ENCODE results near the gene OCA2.
"Not testable (repeated sequence)": the region's sequence is repeated elsewhere in the genome, so short reads cannot be mapped to it uniquely, and the experiment has no call there.

OCA2 gene

GRCh38 chr15:27956285-27956684 lies 142.8 kb downstream of the OCA2 start:
- no peak overlapping the region for H3K27ac ChIP-seq (ENCODE audit: insufficient read depth, low read depth, low read length, poor library complexity, severe bottlenecking)
- no peaks in the 10 kb centered on the region for H3K9me3 ChIP-seq (ENCODE audit: control insufficient read depth, low read length)
- no peak overlapping the region for H3K4me3 ChIP-seq (ENCODE audit: insufficient read depth, low read depth, low read length)
- H3K27me3 ChIP-seq (ENCODE audit: control insufficient read depth, insufficient read depth, low read length, poor library complexity, severe bottlenecking), result no peaks in the 10 kb centered on the region
- no peaks in the 10 kb centered on the region for H3K36me3 ChIP-seq (ENCODE audit: control insufficient read depth, insufficient read depth, low read length)
- H3K4me1 ChIP-seq (ENCODE audit: control insufficient read depth, insufficient read depth, low read length), result peaks cover 5% of the 10 kb centered on the region
- WGBS, 2 experiments, result 90 to 91% methylated on average over 8 of the region's 8 CpGs

GRCh38 chr15:27955087-27955486 lies 144.0 kb downstream of the OCA2 start:
- Histone ChIP-seq H3K27ac (ENCODE audit: insufficient read depth, low read depth, low read length, poor library complexity, severe bottlenecking) (no peak overlapping the region), H3K9me3 (ENCODE audit: control insufficient read depth, low read length) (no peaks in the 10 kb centered on the region), H3K4me1 (ENCODE audit: control insufficient read depth, insufficient read depth, low read length) (peaks cover 5% of the 10 kb centered on the region), H3K36me3 (ENCODE audit: control insufficient read depth, insufficient read depth, low read length) (no peaks in the 10 kb centered on the region), H3K27me3 (ENCODE audit: control insufficient read depth, insufficient read depth, low read length, poor library complexity, severe bottlenecking) (no peaks in the 10 kb centered on the region), H3K4me3 (ENCODE audit: insufficient read depth, low read depth, low read length) (no peak overlapping the region)
- WGBS, 2 experiments, result 91 to 96% methylated on average over 10 of the region's 10 CpGs

- WGBS, 2 experiments, result 94 to 95% methylated on average over 6 of the region's 6 CpGs
- H3K27me3 ChIP-seq (ENCODE audit: control insufficient read depth, insufficient read depth, low read length, poor library complexity, severe bottlenecking); H3K4me3 ChIP-seq (ENCODE audit: insufficient read depth, low read depth, low read length); H3K27ac ChIP-seq (ENCODE audit: insufficient read depth, low read depth, low read length, poor library complexity, severe bottlenecking); H3K4me1 ChIP-seq (ENCODE audit: control insufficient read depth, insufficient read depth, low read length); H3K36me3 ChIP-seq (ENCODE audit: control insufficient read depth, insufficient read depth, low read length); H3K9me3 ChIP-seq (ENCODE audit: control insufficient read depth, low read length): not testable (repeated sequence)
These were observed 146.5 kb downstream of the OCA2 start for GRCh38 chr15:27952593-27952992.

GRCh38 chr15:27951191-27951890 lies 147.8 kb downstream of the OCA2 start:
- WGBS, 2 experiments, result 94 to 95% methylated on average over 13 of the region's 13 CpGs
- H3K4me1 ChIP-seq (ENCODE audit: control insufficient read depth, insufficient read depth, low read length), result peaks cover 3% of the 10 kb centered on the region

GRCh38 chr15:27949089-27949488 lies 150.0 kb downstream of the OCA2 start:
- Histone ChIP-seq H3K27me3 (ENCODE audit: control insufficient read depth, insufficient read depth, low read length, poor library complexity, severe bottlenecking) (no peaks in the 10 kb centered on the region), H3K27ac (ENCODE audit: insufficient read depth, low read depth, low read length, poor library complexity, severe bottlenecking) (no peak overlapping the region), H3K4me3 (ENCODE audit: insufficient read depth, low read depth, low read length) (no peak overlapping the region), H3K36me3 (ENCODE audit: control insufficient read depth, insufficient read depth, low read length) (no peaks in the 10 kb centered on the region), H3K9me3 (ENCODE audit: control insufficient read depth, low read length) (no peaks in the 10 kb centered on the region), H3K4me1 (ENCODE audit: control insufficient read depth, insufficient read depth, low read length) (no peaks in the 10 kb centered on the region)
- WGBS, 2 experiments, result 90 to 95% methylated on average over 10 of the region's 10 CpGs

More at GRCh38 chr15:27951191-27951890, 147.8 kb downstream of the OCA2 start:
- H3K36me3 ChIP-seq (ENCODE audit: control insufficient read depth, insufficient read depth, low read length), result no peaks in the 10 kb centered on the region
- H3K27ac ChIP-seq (ENCODE audit: insufficient read depth, low read depth, low read length, poor library complexity, severe bottlenecking), result no peak overlapping the region
- H3K4me3 ChIP-seq (ENCODE audit: insufficient read depth, low read depth, low read length), result no peak overlapping the region
- H3K27me3 ChIP-seq (ENCODE audit: control insufficient read depth, insufficient read depth, low read length, poor library complexity, severe bottlenecking), result no peaks in the 10 kb centered on the region
- no peaks in the 10 kb centered on the region for H3K9me3 ChIP-seq (ENCODE audit: control insufficient read depth, low read length)

GRCh38 chr15:27939246-27939645 lies 159.9 kb downstream of the OCA2 start:
- Histone ChIP-seq H3K4me1 (ENCODE audit: control insufficient read depth, insufficient read depth, low read length) (no peaks in the 10 kb centered on the region), H3K27ac (ENCODE audit: insufficient read depth, low read depth, low read length, poor library complexity, severe bottlenecking) (no peak overlapping the region), H3K27me3 (ENCODE audit: control insufficient read depth, insufficient read depth, low read length, poor library complexity, severe bottlenecking) (no peaks in the 10 kb centered on the region), H3K4me3 (ENCODE audit: insufficient read depth, low read depth, low read length) (no peak overlapping the region), H3K36me3 (ENCODE audit: control insufficient read depth, insufficient read depth, low read length) (no peaks in the 10 kb centered on the region), H3K9me3 (ENCODE audit: control insufficient read depth, low read length) (no peaks in the 10 kb centered on the region)
- WGBS, 2 experiments, result 90% methylated on average over 2 of the region's 2 CpGs; no CpG with 5 or more reads in 1 of the 2 experiments

GRCh38 chr15:27937851-27938250 lies 161.3 kb downstream of the OCA2 start:
- WGBS, 2 experiments, result 83 to 91% methylated on average over 1 of the region's 1 CpG
- H3K36me3 ChIP-seq (ENCODE audit: control insufficient read depth, insufficient read depth, low read length), result no peaks in the 10 kb centered on the region
- H3K4me3 ChIP-seq (ENCODE audit: insufficient read depth, low read depth, low read length), result no peak overlapping the region
- H3K9me3 ChIP-seq (ENCODE audit: control insufficient read depth, low read length), result no peaks in the 10 kb centered on the region
- no peak overlapping the region for H3K27ac ChIP-seq (ENCODE audit: insufficient read depth, low read depth, low read length, poor library complexity, severe bottlenecking)
- no peaks in the 10 kb centered on the region for H3K27me3 ChIP-seq (ENCODE audit: control insufficient read depth, insufficient read depth, low read length, poor library complexity, severe bottlenecking)
- H3K4me1 ChIP-seq (ENCODE audit: control insufficient read depth, insufficient read depth, low read length), result no peaks in the 10 kb centered on the region

- no peaks in the 10 kb centered on the region for H3K36me3 ChIP-seq (ENCODE audit: control insufficient read depth, insufficient read depth, low read length)
- 84 to 85% methylated on average over 2 of the region's 2 CpGs for WGBS, 2 experiments
- H3K27ac ChIP-seq (ENCODE audit: insufficient read depth, low read depth, low read length, poor library complexity, severe bottlenecking), result no peak overlapping the region
- H3K9me3 ChIP-seq (ENCODE audit: control insufficient read depth, low read length), result no peaks in the 10 kb centered on the region
- H3K27me3 ChIP-seq (ENCODE audit: control insufficient read depth, insufficient read depth, low read length, poor library complexity, severe bottlenecking), result no peaks in the 10 kb centered on the region
- no peaks in the 10 kb centered on the region for H3K4me1 ChIP-seq (ENCODE audit: control insufficient read depth, insufficient read depth, low read length)
- no peak overlapping the region for H3K4me3 ChIP-seq (ENCODE audit: insufficient read depth, low read depth, low read length)
These were observed 163.0 kb downstream of the OCA2 start for GRCh38 chr15:27936164-27936563.

- Histone ChIP-seq H3K4me1 (ENCODE audit: control insufficient read depth, insufficient read depth, low read length) (no peaks in the 10 kb centered on the region), H3K27ac (ENCODE audit: insufficient read depth, low read depth, low read length, poor library complexity, severe bottlenecking) (no peak overlapping the region), H3K36me3 (ENCODE audit: control insufficient read depth, insufficient read depth, low read length) (no peaks in the 10 kb centered on the region), H3K27me3 (ENCODE audit: control insufficient read depth, insufficient read depth, low read length, poor library complexity, severe bottlenecking) (no peaks in the 10 kb centered on the region), H3K4me3 (ENCODE audit: insufficient read depth, low read depth, low read length) (no peak overlapping the region), H3K9me3 (ENCODE audit: control insufficient read depth, low read length) (no peaks in the 10 kb centered on the region)
- WGBS, 2 experiments, result 93 to 95% methylated on average over 4 of the region's 4 CpGs
These were observed 163.8 kb downstream of the OCA2 start for GRCh38 chr15:27935328-27935727.

- Histone ChIP-seq H3K27me3 (ENCODE audit: control insufficient read depth, insufficient read depth, low read length, poor library complexity, severe bottlenecking) (no peaks in the 10 kb centered on the region), H3K4me1 (ENCODE audit: control insufficient read depth, insufficient read depth, low read length) (no peaks in the 10 kb centered on the region), H3K36me3 (ENCODE audit: control insufficient read depth, insufficient read depth, low read length) (no peaks in the 10 kb centered on the region), H3K27ac (ENCODE audit: insufficient read depth, low read depth, low read length, poor library complexity, severe bottlenecking) (no peak overlapping the region), H3K4me3 (ENCODE audit: insufficient read depth, low read depth, low read length) (no peak overlapping the region), H3K9me3 (ENCODE audit: control insufficient read depth, low read length) (no peaks in the 10 kb centered on the region)
- 84 to 88% methylated on average over 9 of the region's 9 CpGs for WGBS, 2 experiments
These were observed 164.3 kb downstream of the OCA2 start for GRCh38 chr15:27934782-27935181.

Measured in ectodermal cell (in vitro differentiated cells).